C4-2B (cell line): ENCODE results near the gene SEC22C.
"Not testable (repeated sequence)": the region's sequence is repeated elsewhere in the genome, so short reads cannot be mapped to it uniquely, and the experiment has no call there.

Source experiments
- H3K27ac ChIP-seq: fragments of 450-650 bp; 2 replicates; pipeline ENCODE4 v1.5.1; 2017
- CTCF ChIP-seq: fragments of 450-650 bp; conservative IDR thresholded peaks from 2 replicates; pipeline ENCODE4 v1.5.1; 2017; ENCODE audit warnings: mild to moderate bottlenecking
- ZFX ChIP-seq: fragments of 450-650 bp; IDR thresholded peaks from 2 replicates; pipeline ENCODE4 v1.6.1; 2017

Gene SEC22C

DNA sequence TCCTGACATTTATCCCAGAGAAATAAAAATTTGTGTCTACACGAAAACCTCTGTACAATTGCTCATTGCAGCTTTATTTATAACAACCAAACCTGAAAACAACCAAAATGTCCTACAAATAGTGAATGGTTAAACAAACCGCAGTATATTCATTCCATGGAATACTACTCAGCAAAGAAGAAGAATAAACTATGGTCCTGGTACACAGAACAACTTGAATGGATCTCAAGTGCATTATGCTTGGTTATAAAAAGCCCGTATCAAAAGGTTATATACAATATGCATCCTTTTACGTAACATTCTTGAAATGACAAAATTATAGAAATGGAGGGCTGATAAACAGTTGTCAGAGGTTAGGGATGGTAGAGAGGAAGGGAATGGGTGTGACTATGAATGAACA is 3.7 kb downstream of the SEC22C start:
- H3K27ac ChIP-seq, result no peak overlapping the region
- no peak for TF ChIP-seq CTCF
- no peak for TF ChIP-seq ZFX

GRCh38 chr3:42575137-42575741 is 6.5 kb downstream of the SEC22C start:
- TF ChIP-seq CTCF (no peak), ZFX (no peak)
- no peak overlapping the region for H3K27ac ChIP-seq

DNA sequence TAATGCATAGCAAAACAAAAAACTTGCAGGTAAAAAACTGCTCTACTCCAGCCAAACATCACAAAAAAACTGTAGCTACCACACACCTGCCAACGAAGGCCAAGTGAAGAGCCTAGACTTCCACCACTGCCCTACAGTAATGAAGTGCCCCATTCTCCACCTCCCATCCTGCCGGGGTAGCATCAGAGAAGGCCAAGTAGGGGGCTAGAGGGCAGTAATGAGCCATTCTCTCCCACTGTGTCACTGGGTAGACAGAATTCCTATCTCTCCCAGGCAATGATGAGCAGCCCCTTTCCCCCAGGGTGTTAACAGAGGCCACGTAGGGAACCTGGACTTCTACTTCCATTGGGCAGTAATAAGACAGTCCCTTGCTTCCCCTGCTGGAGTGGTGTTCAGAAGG is 9.5 kb downstream of the SEC22C start:
- peak overlapping the region; percentile 74 for H3K27ac ChIP-seq
- peak; percentile 49 for TF ChIP-seq CTCF
- no peak for TF ChIP-seq ZFX

DNA sequence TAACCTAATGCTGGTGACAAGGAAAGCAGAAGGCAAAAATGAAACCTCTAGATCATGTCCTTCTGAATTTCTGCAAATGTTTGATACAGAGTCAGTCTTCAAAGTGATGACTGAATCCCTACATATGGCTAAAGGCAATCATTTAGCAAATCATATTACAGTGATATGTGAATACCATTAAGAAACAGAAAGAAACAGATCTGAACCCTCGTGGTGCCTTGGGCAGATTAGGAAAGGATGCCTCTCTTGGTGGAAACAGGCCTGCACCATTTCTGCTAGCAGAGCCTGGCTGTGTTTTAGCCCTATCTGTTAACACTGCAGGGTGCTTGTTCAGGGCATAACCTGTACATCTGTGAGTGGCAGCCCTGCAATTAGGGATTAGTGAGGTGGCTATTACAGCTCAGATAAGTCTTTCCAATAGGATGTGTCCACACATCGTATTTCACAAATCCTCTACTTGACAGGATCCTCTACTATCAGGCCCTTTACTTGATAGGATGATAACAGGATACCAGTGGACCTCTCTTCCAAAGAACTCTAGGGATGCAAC is 12.1 kb downstream of the SEC22C start:
- TF ChIP-seq CTCF, result no peak
- H3K27ac ChIP-seq, result no peak overlapping the region

GRCh38 chr3:42562047-42562907 is 19.5 kb downstream of the SEC22C start:
- H3K27ac ChIP-seq, result peak overlapping the region; percentile 49
- TF ChIP-seq ZFX (no peak), CTCF (no peak)

GRCh38 chr3:42557854-42558253 is 23.9 kb downstream of the SEC22C start:
- no peak overlapping the region for H3K27ac ChIP-seq
- peak; percentile 34 for TF ChIP-seq CTCF
- TF ChIP-seq ZFX, result no peak

GRCh38 chr3:42556817-42557216 is 24.9 kb downstream of the SEC22C start:
- not testable (repeated sequence) for H3K27ac ChIP-seq
